ENCODE measurements around the gene MINDY4.

The MINDY4 gene

DNA sequence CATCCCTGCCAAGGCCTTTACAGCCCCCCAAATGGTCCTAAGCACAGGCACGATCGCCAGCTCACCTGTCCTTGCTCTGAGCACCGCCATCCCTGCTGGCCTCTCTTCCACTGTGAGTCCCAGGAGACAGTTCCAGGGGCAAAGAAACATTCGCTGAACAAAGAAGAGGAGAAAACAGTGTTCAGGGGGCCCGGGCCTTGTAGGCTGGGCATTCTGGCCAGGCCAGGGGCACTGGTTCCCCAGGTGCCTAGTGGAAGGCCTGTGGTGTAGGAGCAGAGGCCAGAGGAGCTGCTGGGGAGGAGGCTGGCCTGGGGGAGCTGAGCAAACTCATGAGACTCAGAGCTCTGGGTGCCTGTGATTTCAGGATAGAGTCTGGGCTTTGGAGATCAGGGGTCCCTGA is 163.0 kb downstream of the MINDY4 start:
- DNase-seq (ENCODE audit: low read depth): no peak
- H3K4me3 ChIP-seq (ENCODE audit: low read depth, low read length): no peak overlapping the region
- TF ChIP-seq, protein P1, sequence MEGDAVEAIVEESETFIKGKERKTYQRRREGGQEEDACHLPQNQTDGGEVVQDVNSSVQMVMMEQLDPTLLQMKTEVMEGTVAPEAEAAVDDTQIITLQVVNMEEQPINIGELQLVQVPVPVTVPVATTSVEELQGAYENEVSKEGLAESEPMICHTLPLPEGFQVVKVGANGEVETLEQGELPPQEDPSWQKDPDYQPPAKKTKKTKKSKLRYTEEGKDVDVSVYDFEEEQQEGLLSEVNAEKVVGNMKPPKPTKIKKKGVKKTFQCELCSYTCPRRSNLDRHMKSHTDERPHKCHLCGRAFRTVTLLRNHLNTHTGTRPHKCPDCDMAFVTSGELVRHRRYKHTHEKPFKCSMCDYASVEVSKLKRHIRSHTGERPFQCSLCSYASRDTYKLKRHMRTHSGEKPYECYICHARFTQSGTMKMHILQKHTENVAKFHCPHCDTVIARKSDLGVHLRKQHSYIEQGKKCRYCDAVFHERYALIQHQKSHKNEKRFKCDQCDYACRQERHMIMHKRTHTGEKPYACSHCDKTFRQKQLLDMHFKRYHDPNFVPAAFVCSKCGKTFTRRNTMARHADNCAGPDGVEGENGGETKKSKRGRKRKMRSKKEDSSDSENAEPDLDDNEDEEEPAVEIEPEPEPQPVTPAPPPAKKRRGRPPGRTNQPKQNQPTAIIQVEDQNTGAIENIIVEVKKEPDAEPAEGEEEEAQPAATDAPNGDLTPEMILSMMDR (IDR thresholded peaks at IDR 0.05; ENCODE audit: insufficient read depth, low read depth, low read length, missing control alignments): no peak

DNA sequence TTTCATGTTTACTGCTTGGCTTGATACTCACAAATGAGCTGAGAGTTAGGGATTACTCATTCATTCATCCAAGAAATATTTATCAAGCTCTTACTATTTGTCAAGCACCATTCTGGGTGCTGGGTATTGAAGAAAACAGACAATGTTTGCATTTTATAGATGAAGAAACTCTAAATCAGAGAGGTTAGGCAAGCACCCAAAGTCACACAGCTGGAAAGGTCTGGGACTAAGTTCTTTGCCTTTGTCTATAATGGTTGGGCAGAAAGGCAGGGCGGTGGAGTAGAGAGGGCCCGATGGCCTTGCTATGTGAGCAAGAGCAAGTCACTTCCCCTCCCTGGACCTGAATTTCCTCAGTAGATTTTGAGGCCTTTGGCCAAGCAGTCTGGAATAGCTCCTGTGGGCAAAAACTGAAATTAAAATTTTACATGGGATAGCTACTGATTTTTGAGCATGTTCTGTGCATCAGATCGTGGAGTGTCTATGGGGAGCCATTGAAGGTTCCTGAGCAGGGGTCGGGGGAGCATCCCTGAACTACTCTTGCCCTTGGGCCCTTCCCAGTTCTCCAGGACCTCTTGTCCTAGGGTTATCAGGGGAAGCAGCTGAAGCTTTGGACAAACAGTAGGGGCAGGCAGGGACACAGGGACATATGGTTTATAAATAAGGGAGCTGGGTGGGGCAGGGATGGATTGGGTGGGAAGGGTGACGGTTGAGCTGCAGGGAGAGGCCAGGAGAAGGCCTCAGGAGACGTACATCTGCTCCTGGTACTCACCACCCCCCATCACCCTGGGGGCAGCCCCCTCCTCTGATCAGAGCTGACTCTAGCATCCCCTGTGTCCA is 163.7 kb downstream of the MINDY4 start:
- no peak overlapping the region for H3K4me3 ChIP-seq (ENCODE audit: low read depth, low read length)
- DNase-seq (ENCODE audit: low read depth): no peak
- TF ChIP-seq, protein P1 (IDR thresholded peaks at IDR 0.05; ENCODE audit: insufficient read depth, low read depth, low read length, missing control alignments): no peak

DNA sequence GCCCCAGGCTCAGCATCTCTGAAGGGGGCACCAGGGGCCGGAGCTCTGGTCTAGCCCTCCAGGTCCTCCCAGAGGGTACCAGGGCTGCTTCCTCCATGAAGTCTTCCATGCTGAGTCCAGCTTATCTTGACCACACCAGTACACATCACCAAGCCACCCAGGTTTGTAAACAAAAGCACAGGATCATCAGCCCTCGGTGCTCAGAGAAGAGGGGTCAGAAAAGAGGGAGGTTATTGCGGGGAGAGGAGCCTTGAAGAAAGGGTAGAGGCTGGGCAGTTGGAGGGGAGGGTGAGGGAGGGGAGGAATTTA is 164.3 kb downstream of the MINDY4 start:
- no peak for DNase-seq (ENCODE audit: low read depth)
- H3K4me3 ChIP-seq (ENCODE audit: low read depth, low read length): no peak overlapping the region
- TF ChIP-seq, protein P1 (IDR thresholded peaks at IDR 0.05; ENCODE audit: insufficient read depth, low read depth, low read length, missing control alignments): no peak

DNA sequence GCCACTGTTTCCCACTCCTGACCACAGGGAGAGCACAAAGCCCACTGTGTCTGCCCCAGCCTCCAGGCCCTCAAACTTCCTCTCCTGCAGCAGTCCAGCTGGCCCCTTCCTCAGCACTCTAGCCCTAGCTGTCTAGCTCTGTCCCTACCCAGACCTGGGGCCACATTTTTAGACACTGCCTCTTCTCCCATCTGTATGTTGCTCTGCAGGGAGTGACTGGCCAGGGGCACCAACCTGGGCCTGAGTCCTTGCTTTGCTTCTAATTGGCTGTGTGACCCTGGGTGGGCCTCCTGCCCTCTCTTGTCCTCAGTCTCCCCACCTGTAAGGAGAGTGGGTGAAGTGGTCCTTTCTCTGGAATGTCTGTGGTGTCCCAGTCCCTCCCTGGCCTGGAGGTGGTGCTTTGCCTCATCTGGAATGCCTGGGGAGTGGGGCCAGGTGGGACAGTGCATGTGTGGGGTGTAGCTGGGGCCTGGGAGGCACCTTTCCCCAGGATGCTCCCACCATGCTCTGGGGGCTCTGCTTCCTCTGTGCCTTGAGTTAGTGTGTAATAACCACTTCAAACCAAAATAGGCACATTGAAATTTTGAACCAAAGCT is 165.5 kb downstream of the MINDY4 start:
- no peak overlapping the region for H3K4me3 ChIP-seq (ENCODE audit: low read depth, low read length)
- TF ChIP-seq, protein P1 (IDR thresholded peaks at IDR 0.05; ENCODE audit: insufficient read depth, low read depth, low read length, missing control alignments): no peak
- no peak for DNase-seq (ENCODE audit: low read depth)

DNA sequence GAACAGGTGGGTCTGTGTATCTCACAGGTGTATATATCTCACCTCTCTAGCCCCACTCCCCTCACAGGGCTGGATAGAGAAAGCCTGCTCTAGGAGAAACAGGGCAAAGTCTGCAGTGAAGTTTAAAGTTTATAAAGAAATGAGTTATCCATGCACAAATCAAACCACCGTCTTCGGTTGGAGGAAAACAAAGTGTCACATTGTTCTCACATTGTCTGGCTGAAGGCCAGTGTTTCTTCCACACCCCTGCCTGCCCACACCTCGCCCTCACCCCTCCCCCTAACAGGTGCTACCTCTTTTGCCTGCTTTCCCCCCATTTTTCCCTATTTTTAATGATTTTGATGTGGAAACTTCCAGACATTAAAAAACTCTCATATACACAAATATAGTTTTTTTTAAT is 166.2 kb downstream of the MINDY4 start:
- DNase-seq (ENCODE audit: low read depth): no peak
- TF ChIP-seq, protein P1 (IDR thresholded peaks at IDR 0.05; ENCODE audit: insufficient read depth, low read depth, low read length, missing control alignments): no peak
- no peak overlapping the region for H3K4me3 ChIP-seq (ENCODE audit: low read depth, low read length)

DNA sequence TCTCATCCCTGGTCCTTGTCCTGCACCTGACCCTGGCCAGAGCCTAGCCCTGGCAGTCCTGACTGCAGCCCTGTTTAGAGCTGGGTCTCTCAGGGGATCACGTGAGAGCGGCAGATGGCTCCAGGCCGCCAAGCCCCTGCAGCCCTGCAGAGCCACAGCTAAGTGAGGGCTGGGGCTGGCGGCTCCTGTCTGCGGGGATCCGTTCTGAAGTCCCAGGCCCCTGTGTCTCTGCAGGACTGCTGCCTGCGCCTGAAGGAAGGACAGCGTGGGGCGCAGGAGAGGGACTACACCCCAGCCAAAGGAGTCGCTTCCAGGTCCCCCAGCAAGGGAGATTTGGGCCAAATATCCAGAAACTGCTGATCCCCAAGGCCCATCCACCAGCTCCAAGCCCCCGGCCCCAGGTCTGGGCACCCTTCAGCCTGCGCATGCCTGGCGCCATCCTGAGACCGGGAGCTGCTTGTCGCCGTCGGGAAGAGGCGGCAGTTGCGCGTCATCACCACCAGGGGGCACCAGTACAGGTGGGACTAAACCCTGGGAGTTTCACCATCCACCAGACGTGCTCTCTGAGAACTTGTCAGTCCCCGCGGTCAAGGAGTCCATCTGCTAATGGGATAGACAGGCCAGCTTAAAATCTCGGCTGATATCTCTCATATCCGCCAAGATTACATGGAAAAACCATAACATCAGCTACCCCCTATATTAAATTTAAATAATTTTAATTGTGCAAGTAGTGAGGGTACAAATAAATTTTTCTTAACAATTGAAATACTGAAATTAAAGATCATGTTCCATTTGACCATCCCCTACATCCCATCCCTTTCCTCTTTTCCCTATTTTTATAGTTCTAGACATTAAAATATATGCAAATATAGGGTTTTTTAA is 167.5 kb downstream of the MINDY4 start:
- TF ChIP-seq, protein P1 (IDR thresholded peaks at IDR 0.05; ENCODE audit: insufficient read depth, low read depth, low read length, missing control alignments): peak; percentile 98
- peak; percentile 83 for DNase-seq (ENCODE audit: low read depth)
- peak overlapping the region; percentile 5; the same call in 1 of the 2 replicates for H3K4me3 ChIP-seq (ENCODE audit: low read depth, low read length)

Data from GM12865 (cell line).